ENCODE results near the gene FAM174B.

DNA sequence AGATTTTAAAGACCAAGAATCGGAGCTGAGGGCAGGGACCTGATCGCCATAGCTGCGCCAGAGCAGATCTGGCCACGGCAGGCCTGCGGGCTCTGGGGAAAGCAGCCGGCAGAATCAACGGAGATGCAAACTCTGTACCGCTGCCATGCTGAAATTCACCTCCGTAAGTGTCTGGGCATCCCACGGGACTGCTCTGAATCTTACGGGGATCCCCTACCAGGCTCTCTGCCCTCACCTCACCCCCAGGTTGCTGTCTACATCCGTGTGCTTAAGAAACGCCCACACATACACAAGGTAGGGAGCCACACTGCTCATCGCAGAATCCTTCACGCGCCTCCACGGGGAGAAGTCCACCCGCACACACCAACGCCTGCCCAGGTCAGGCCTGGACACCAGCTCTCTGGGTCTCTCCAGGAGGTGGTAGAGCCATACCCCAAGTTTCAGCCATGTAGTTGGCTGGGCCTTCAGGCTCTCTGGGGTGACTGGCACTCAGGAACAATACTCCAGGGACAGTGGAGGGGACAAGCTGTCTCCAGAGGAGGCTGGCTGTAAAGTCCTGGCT, 33.5 kb downstream of the FAM174B start:
- TF ChIP-seq, protein P1, sequence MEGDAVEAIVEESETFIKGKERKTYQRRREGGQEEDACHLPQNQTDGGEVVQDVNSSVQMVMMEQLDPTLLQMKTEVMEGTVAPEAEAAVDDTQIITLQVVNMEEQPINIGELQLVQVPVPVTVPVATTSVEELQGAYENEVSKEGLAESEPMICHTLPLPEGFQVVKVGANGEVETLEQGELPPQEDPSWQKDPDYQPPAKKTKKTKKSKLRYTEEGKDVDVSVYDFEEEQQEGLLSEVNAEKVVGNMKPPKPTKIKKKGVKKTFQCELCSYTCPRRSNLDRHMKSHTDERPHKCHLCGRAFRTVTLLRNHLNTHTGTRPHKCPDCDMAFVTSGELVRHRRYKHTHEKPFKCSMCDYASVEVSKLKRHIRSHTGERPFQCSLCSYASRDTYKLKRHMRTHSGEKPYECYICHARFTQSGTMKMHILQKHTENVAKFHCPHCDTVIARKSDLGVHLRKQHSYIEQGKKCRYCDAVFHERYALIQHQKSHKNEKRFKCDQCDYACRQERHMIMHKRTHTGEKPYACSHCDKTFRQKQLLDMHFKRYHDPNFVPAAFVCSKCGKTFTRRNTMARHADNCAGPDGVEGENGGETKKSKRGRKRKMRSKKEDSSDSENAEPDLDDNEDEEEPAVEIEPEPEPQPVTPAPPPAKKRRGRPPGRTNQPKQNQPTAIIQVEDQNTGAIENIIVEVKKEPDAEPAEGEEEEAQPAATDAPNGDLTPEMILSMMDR (IDR thresholded peaks at IDR 0.05; ENCODE audit: low read length), result no peak
- TF ChIP-seq EZH2 (optimal IDR thresholded peaks at IDR 0.05; ENCODE audit: low read depth, low read length) (no peak), EZH2phosphoT487 (IDR thresholded peaks at IDR 0.05; ENCODE audit: low read length) (no peak)

Data from MM.1S (cell line).